Measurements from ENCODE around the gene UBAP1L.
A peak's percentile ranks its signal among the peaks of the same experiment; 100 is the strongest.
"Not testable (repeated sequence)": the region's sequence is repeated elsewhere in the genome, so short reads cannot be mapped to it uniquely, and the experiment has no call there.

Gene UBAP1L

GRCh38 chr15:65102912-65103311, 12.1 kb downstream of the UBAP1L start:
- Histone ChIP-seq H3K79me2 (ENCODE audit: low read length) (no peaks in the 10 kb centered on the region), H3K27ac (ENCODE audit: low read length) (no peak overlapping the region), H3K4me2 (ENCODE audit: low read length) (no peak overlapping the region), H3K9me3 (ENCODE audit: insufficient read depth, low read length) (no peaks in the 10 kb centered on the region), H3K4me1 (ENCODE audit: low read length) (no peaks in the 10 kb centered on the region), H2AFZ (ENCODE audit: low read depth, low read length) (no peak overlapping the region), H3K36me3 (replicated peaks; ENCODE audit: low read depth, low read length) (peaks cover 20% of the 10 kb centered on the region), H3K9ac (ENCODE audit: low read length) (no peak overlapping the region), H4K20me1 (ENCODE audit: insufficient read depth, low read length) (no peaks in the 10 kb centered on the region), H3K27me3 (ENCODE audit: low read depth, low read length) (no peaks in the 10 kb centered on the region), H3K4me3 (ENCODE audit: low read length) (no peak overlapping the region)
- no peak for TF ChIP-seq EZH2phosphoT487 (IDR thresholded peaks at IDR 0.05; ENCODE audit: low read depth)
- TF ChIP-seq CTCF (IDR thresholded peaks at IDR 0.05; ENCODE audit: low read depth, low read length) = no peak

GRCh38 chr15:65101891-65102708, 12.9 kb downstream of the UBAP1L start:
- Histone ChIP-seq H3K27ac (ENCODE audit: low read length) (no peak overlapping the region), H3K4me1 (ENCODE audit: low read length) (no peaks in the 10 kb centered on the region), H3K79me2 (ENCODE audit: low read length) (no peaks in the 10 kb centered on the region), H3K27me3 (ENCODE audit: low read depth, low read length) (no peaks in the 10 kb centered on the region), H2AFZ (ENCODE audit: low read depth, low read length) (no peak overlapping the region), H4K20me1 (ENCODE audit: insufficient read depth, low read length) (no peaks in the 10 kb centered on the region), H3K36me3 (replicated peaks; ENCODE audit: low read depth, low read length) (peaks cover 20% of the 10 kb centered on the region), H3K9ac (ENCODE audit: low read length) (no peak overlapping the region), H3K4me3 (ENCODE audit: low read length) (no peak overlapping the region), H3K4me2 (ENCODE audit: low read length) (no peak overlapping the region), H3K9me3 (ENCODE audit: insufficient read depth, low read length) (no peaks in the 10 kb centered on the region)
- no peak for TF ChIP-seq EZH2phosphoT487 (IDR thresholded peaks at IDR 0.05; ENCODE audit: low read depth)
- no peak for TF ChIP-seq CTCF (IDR thresholded peaks at IDR 0.05; ENCODE audit: low read depth, low read length)

GRCh38 chr15:65101411-65101890, 13.5 kb downstream of the UBAP1L start:
- Histone ChIP-seq H3K27ac (ENCODE audit: low read length) (no peak overlapping the region), H3K79me2 (ENCODE audit: low read length) (no peaks in the 10 kb centered on the region), H3K4me1 (ENCODE audit: low read length) (no peaks in the 10 kb centered on the region), H3K27me3 (ENCODE audit: low read depth, low read length) (no peaks in the 10 kb centered on the region), H2AFZ (ENCODE audit: low read depth, low read length) (no peak overlapping the region), H4K20me1 (ENCODE audit: insufficient read depth, low read length) (no peaks in the 10 kb centered on the region), H3K4me2 (ENCODE audit: low read length) (no peak overlapping the region), H3K4me3 (ENCODE audit: low read length) (no peak overlapping the region), H3K36me3 (replicated peaks; ENCODE audit: low read depth, low read length) (peaks cover 20% of the 10 kb centered on the region), H3K9ac (ENCODE audit: low read length) (no peak overlapping the region), H3K9me3 (ENCODE audit: insufficient read depth, low read length) (no peaks in the 10 kb centered on the region)
- TF ChIP-seq CTCF (IDR thresholded peaks at IDR 0.05; ENCODE audit: low read depth, low read length) = peak; percentile 94
- no peak for TF ChIP-seq EZH2phosphoT487 (IDR thresholded peaks at IDR 0.05; ENCODE audit: low read depth)

GRCh38 chr15:65100442-65100841, 14.6 kb downstream of the UBAP1L start:
- no peak overlapping the region for H2AFZ ChIP-seq (ENCODE audit: low read depth, low read length)

GRCh38 chr15:65099801-65100200, 15.2 kb downstream of the UBAP1L start:
- not testable (repeated sequence) for H3K4me2 ChIP-seq (ENCODE audit: low read length); H3K4me1 ChIP-seq (ENCODE audit: low read length); H3K79me2 ChIP-seq (ENCODE audit: low read length); H3K27ac ChIP-seq (ENCODE audit: low read length); H3K9ac ChIP-seq (ENCODE audit: low read length); H3K9me3 ChIP-seq (ENCODE audit: insufficient read depth, low read length); H3K4me3 ChIP-seq (ENCODE audit: low read length); H4K20me1 ChIP-seq (ENCODE audit: insufficient read depth, low read length); H3K27me3 ChIP-seq (ENCODE audit: low read depth, low read length); H2AFZ ChIP-seq (ENCODE audit: low read depth, low read length)
- H3K36me3 ChIP-seq (replicated peaks; ENCODE audit: low read depth, low read length) = peaks cover 16% of the 10 kb centered on the region

More at GRCh38 chr15:65100442-65100841, 14.6 kb downstream of the UBAP1L start:
- H3K4me3 ChIP-seq (ENCODE audit: low read length) = no peak overlapping the region
- H3K36me3 ChIP-seq (replicated peaks; ENCODE audit: low read depth, low read length) = peaks cover 16% of the 10 kb centered on the region
- H4K20me1 ChIP-seq (ENCODE audit: insufficient read depth, low read length) = no peaks in the 10 kb centered on the region
- no peak overlapping the region for H3K9ac ChIP-seq (ENCODE audit: low read length)
- H3K9me3 ChIP-seq (ENCODE audit: insufficient read depth, low read length) = no peaks in the 10 kb centered on the region
- no peaks in the 10 kb centered on the region for H3K27me3 ChIP-seq (ENCODE audit: low read depth, low read length)
- H3K27ac ChIP-seq (ENCODE audit: low read length) = no peak overlapping the region
- no peak for TF ChIP-seq CTCF (IDR thresholded peaks at IDR 0.05; ENCODE audit: low read depth, low read length)
- TF ChIP-seq EZH2phosphoT487 (IDR thresholded peaks at IDR 0.05; ENCODE audit: low read depth) = no peak
- H3K4me1 ChIP-seq (ENCODE audit: low read length) = no peaks in the 10 kb centered on the region
- no peak overlapping the region for H3K4me2 ChIP-seq (ENCODE audit: low read length)
- H3K79me2 ChIP-seq (ENCODE audit: low read length) = no peaks in the 10 kb centered on the region
